ENCODE data around the gene ZCCHC7. TPM values are rescaled to one million over a fixed set of nuclear protein-coding genes. Genes with fewer than 3 reads are reported as not detected.

ZCCHC7 gene
- total and polyA plus RNA-seq, 10 of the 15 experiments (the other 5 are each of a cell fraction or from before 2014, with no cell fraction given) = 42.9 to 178 (median 53.3) TPM

DNA sequence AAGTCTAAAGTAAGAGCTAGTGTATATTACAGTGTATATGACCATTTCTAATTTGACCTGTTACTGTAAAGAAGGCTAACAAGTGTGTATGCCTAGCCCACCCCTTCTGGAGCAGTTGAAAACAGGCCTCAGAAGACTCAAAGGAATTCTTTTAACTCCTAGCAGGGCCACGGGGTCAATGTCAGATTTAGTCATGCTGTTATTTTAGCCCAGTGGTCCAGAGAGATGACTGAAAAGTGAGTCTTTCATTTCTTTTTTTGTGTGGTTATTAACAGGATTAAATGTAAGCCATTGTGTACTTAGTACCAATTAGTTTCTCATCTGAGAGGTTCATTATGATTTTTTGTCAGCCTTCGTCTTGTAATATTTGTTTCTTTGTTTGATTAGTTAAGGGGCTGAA, 24.4 kb downstream of the ZCCHC7 start (continued):
- TF ChIP-seq NKRF (conservative IDR thresholded peaks at IDR 0.05) = no peak
- TF ChIP-seq BMI1 (IDR thresholded peaks at IDR 0.05; ENCODE audit: borderline replicate concordance) = peak; percentile 96
- no peak for TF ChIP-seq E2F8 (IDR thresholded peaks at IDR 0.05; ENCODE audit: low read depth, partially characterized antibody)
- TF ChIP-seq FOXM1 (IDR thresholded peaks at IDR 0.05; ENCODE audit: low read depth, low read length) = peak; percentile 81
- TF ChIP-seq PAX5 (IDR thresholded peaks at IDR 0.05; ENCODE audit: borderline replicate concordance, low read depth, low read length) = peak; percentile 86
- TF ChIP-seq SREBF1 (IDR thresholded peaks at IDR 0.05; ENCODE audit: low read length) = no peak
- TF ChIP-seq, protein P1, sequence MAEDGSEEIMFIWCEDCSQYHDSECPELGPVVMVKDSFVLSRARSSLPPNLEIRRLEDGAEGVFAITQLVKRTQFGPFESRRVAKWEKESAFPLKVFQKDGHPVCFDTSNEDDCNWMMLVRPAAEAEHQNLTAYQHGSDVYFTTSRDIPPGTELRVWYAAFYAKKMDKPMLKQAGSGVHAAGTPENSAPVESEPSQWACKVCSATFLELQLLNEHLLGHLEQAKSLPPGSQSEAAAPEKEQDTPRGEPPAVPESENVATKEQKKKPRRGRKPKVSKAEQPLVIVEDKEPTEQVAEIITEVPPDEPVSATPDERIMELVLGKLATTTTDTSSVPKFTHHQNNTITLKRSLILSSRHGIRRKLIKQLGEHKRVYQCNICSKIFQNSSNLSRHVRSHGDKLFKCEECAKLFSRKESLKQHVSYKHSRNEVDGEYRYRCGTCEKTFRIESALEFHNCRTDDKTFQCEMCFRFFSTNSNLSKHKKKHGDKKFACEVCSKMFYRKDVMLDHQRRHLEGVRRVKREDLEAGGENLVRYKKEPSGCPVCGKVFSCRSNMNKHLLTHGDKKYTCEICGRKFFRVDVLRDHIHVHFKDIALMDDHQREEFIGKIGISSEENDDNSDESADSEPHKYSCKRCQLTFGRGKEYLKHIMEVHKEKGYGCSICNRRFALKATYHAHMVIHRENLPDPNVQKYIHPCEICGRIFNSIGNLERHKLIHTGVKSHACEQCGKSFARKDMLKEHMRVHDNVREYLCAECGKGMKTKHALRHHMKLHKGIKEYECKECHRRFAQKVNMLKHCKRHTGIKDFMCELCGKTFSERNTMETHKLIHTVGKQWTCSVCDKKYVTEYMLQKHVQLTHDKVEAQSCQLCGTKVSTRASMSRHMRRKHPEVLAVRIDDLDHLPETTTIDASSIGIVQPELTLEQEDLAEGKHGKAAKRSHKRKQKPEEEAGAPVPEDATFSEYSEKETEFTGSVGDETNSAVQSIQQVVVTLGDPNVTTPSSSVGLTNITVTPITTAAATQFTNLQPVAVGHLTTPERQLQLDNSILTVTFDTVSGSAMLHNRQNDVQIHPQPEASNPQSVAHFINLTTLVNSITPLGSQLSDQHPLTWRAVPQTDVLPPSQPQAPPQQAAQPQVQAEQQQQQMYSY (CRISPR knock-in tag; IDR thresholded peaks at IDR 0.05) = no peak
- no peak for TF ChIP-seq REST (IDR thresholded peaks at IDR 0.05; ENCODE audit: low read depth, low read length)
- TF ChIP-seq BCL11A (IDR thresholded peaks at IDR 0.05; ENCODE audit: low read depth, low read length) = peak; percentile 99
- no peak for TF ChIP-seq TCF12 (IDR thresholded peaks at IDR 0.05; ENCODE audit: low read depth, low read length)
- TF ChIP-seq ESRRA (IDR thresholded peaks at IDR 0.05; ENCODE audit: low read length) = no peak
- TF ChIP-seq, protein P2, sequence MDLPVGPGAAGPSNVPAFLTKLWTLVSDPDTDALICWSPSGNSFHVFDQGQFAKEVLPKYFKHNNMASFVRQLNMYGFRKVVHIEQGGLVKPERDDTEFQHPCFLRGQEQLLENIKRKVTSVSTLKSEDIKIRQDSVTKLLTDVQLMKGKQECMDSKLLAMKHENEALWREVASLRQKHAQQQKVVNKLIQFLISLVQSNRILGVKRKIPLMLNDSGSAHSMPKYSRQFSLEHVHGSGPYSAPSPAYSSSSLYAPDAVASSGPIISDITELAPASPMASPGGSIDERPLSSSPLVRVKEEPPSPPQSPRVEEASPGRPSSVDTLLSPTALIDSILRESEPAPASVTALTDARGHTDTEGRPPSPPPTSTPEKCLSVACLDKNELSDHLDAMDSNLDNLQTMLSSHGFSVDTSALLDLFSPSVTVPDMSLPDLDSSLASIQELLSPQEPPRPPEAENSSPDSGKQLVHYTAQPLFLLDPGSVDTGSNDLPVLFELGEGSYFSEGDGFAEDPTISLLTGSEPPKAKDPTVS (IDR thresholded peaks at IDR 0.05; ENCODE audit: low read depth, low read length) = no peak
- no peak for TF ChIP-seq TAF1 (IDR thresholded peaks at IDR 0.05; ENCODE audit: borderline replicate concordance, low read depth, low read length)
- TF ChIP-seq WRNIP1 (IDR thresholded peaks at IDR 0.05; ENCODE audit: borderline replicate concordance, low read depth, low read length) = no peak
- peak; percentile 94 for TF ChIP-seq MEF2B (IDR thresholded peaks at IDR 0.05; ENCODE audit: partially characterized antibody, poor library complexity, severe bottlenecking)
- no peak for TF ChIP-seq SUZ12 (IDR thresholded peaks at IDR 0.05; ENCODE audit: unreplicated experiment)
- peak; percentile 28 for TF ChIP-seq RELA (IDR thresholded peaks at IDR 0.05; ENCODE audit: borderline replicate concordance, partially characterized antibody)

Data from GM12878 (cell line).